Measurements from ENCODE around the gene CCNO. TPM values are rescaled to one million over a fixed set of nuclear protein-coding genes. Genes with fewer than 3 reads are reported as not detected.

The CCNO gene, protein sequence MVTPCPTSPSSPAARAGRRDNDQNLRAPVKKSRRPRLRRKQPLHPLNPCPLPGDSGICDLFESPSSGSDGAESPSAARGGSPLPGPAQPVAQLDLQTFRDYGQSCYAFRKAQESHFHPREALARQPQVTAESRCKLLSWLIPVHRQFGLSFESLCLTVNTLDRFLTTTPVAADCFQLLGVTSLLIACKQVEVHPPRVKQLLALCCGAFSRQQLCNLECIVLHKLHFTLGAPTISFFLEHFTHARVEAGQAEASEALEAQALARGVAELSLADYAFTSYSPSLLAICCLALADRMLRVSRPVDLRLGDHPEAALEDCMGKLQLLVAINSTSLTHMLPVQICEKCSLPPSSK
- total RNA-seq (2014; rRNA removed; shearing (Covaris generic)), result 12.4 and 13.0 TPM in 2 replicates

DNA sequence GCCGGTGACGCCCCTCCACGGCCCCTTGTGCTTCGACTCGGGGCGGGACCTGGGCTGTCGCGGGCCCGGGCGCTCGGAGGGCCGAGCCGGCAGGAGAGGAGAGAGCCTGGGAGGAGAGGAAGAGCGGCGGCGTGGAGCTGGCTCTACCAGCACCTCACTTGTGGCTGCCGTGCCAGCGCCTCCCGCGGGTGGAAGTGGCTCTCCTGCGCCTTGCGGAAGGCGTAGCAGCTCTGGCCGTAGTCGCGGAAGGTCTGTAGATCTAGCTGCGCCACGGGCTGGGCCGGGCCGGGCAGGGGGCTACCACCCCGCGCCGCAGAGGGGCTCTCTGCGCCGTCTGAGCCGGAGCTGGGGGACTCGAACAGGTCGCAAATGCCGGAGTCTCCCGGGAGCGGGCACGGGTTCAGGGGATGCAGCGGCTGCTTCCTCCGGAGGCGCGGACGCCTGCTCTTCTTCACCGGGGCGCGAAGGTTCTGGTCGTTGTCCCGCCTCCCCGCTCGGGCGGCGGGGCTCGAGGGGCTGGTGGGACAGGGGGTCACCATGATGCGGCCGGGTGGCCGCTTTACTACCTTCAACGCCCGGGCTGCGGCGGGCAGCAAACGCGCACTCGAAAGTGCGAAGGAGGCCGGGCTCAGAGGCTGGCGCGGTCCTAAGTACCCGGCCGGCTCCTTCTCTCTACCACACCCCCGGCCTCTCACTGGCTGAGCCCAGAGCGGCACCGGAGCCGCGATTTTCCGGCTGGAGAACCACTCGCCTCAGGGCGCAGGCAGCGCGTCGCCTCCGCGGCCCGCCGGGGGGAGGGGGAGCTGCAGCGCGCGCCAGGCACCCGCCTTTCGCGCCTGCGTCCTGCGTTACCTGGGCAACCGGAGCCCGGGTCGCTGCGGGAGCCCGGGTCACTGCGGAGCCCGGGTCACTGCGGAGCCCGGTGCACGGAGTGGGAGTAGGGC lies at the start of gene CCNO:
Gene CCNO, minus strand, starts transcription at position 624 of the 944 bp plus-strand sequence. Its CDS starts 85 bp downstream, at position 539.
- DNase-seq (ENCODE audit: low spot score), result peak; percentile 90

DNA sequence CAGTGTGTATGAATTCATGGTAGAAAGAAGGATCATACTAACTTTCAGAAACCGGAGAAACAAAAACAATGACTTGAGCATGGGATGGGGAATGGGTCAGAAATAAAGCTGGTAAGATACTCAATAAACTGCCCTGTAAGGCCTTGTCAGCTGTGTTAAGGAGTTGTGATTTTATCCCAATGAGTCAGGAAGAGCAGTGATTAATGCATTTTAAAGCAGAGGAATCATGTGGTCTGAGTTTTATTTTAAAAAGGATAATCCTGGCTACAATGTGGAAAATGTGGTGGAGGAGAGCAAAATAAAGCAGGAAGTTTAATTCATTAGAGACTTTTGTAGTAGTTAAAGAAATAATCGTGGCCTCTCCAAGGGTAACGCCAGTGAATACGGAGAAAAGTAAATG lies 45.4 kb upstream of the CCNO start:
- DNase-seq (ENCODE audit: low spot score), result no peak

DNA sequence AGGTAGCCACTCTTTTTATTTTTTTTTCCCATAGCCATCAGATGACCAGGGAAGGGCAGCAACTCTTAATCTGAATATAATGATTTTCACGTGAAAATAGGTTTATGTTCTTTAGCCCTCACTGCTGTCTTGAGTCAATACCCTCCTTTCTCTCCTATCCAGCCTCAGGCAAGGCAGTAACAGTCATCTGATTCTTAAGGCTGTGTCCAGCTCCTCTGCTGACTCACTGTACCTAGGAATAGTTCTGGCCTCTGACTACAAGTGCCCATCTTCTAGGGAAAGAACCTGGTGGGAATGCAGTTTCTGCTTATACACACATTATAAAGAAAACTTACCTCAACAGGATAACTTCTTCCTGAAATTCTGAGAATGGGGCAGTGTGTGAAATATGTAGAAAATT lies 43.4 kb upstream of the CCNO start:
- no peak for DNase-seq (ENCODE audit: low spot score)

DNA sequence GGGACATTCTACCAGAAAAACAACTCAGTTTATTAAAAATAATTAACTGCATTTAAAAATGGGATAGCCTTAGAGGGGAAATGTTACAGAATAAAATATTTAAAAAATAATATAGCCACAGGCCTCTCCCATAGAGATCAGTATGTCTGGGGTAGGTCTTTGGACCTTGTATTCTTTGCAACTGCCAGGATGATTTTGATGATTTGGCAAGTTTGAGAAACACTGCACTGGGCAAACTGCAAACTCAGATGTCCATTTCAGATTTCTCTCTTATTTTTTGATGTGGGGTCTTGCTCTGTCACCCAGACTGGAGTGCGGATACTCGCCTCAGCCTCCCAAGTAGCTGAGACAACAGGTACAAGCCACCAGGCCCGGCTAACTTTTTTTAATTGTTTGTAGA lies 24.9 kb upstream of the CCNO start:
- no peak for DNase-seq (ENCODE audit: low spot score)

DNA sequence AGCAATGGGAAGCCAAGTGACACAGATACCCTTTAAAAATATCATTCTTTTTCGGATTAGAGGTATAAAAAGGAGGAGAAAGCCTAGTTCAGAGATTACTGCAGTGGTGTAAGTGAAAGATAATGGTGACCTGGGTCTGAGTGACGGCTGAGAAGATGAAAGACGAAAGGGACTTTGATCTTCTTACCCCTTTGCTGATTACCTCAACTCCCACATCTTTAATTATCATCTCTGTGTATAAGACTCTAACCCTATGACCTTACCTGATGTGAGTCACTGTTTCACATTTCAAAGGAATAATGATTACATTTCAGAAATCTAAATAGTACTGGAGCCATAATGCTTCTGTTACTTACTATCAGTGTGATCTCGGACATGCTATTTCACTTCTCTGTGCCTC lies 21.4 kb upstream of the CCNO start:
- no peak for DNase-seq (ENCODE audit: low spot score)

DNA sequence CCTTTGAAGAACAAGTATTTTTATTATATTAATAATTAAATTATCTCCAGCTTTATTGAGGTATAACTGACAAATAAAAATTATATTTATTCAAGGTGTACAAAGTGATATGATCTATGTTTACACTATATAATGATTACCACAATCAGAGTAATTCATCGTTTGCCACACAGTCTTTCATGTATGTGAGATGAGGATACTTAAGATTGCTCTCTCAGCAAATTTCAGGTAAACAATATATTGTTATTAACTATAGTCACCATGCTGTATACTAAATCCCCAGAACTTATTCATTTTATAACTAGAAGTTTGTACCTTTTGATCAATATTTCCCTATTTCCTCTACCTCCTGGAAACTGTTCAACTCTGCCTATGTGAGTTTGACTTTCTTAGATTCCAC lies 16.7 kb upstream of the CCNO start:
- no peak for DNase-seq (ENCODE audit: low spot score)

DNA sequence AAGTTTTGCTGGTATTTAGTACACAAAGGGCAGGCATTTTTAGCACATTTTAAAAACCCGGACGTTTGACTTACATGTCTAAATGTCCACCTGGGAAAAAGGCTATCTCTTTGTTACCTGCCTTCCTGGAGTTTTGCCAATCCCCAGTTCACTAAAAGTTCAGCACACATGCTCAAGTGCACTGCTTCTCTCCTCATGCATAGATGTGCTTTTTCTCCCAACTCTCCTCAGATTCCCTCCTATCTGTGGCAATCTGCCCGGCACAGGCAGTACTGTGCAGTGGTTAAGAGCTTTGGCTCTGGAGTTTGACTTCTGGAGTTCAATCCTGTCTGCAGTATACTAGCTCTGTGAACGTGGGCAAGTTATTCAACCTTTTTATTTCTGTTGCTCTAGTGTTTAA lies 8.3 kb upstream of the CCNO start:
- DNase-seq (ENCODE audit: low spot score), result peak; percentile 71

DNA sequence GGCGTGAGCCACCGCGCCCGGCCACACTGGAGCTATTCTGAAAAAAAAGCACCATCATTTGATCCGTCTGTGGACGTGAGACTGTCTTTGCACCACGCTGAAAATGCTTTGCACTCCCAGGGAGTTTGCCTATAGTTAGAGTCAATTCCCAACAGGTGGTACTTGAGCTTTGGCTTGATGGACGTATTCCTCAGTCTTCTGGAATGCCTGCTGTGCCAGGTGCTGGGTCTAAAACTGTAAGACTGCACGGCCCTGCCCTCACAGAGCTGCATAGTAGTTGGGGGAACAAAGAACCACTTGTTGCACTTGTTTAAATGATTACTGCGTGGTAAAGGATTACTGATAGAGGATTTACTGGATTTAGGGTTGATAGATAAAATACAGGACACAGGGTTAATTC lies 3.4 kb upstream of the CCNO start:
- DNase-seq (ENCODE audit: low spot score), result no peak

DNA sequence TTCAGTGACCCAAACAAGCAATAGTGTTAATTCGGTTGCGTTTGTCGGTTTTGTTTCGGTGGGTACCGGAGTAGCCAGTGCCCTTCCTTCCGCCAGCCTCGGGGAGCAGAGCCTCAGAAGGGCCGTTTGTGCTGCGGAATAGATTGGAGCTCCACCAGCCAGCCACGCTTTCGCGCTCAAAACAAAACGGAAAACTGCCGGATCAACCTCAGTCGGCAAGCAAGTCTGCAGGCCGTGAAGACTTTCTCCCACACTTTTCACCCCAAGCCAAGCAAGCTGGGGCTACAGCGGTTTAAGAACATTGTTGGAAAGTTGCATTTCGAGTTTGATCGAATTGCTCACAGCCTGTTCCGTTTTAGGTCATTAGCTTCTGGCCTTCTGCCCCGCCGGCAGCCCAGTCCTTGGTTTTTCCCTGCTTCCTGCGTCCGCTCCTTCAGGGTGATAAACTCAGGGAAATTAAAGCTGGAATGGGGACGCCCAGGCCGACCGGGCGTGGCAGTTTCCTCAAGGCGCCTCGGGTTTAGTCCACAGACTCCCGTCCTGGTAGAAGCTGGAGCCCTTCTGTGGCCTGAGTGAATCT lies 803 bp upstream of the CCNO start:
- peak; percentile 78 for DNase-seq (ENCODE audit: low spot score)

DNA sequence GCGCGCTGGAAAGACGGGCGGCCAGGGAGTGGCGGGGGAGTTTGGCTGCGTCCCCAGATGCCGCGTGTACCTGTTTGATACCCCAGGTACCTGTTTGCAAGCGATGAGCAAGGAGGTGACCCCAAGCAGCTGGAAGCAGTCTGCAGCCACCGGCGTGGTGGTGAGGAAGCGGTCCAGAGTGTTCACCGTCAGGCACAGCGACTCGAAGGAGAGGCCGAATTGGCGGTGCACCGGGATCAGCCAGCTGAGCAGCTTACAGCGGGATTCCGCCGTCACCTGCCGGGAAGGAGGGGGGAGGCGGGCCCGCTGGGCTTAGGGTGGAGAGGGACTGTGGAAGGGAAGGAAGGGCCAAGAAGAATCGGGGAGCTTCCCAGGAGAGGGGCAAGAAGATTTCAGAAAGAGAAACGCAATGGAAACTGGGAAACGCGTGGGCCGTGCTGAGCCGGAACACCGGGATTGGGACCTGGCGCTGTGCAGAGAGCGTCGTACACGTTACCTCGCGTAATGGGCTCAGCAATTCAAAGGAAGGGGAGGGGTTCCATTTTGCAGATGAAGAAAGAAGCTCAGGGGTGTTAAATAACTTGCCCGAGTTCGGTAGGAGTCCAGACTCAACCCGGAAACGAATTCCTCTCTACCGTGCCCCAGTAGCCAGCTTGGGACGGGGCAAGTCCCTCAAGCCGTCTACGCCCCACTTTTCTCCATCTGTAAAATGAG lies 980 bp downstream of the CCNO start:
- peak; percentile 75 for DNase-seq (ENCODE audit: low spot score)

DNA sequence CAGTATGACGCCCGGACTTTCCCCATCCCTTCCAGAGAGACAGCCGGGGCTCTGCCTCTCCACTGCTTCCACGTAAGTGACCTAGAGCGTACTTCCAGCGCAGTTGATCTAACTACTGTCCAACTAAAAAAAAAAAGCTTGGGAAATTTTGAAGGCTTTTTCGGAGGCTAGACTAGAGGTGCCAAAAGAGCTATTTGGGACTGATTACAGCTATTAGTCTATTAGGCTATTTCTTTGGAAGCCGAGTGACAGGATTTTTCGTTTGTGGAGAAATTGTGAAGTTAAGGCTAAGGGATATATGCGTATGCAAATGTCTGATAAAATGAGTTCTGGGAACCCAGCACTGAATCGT lies 1.5 kb downstream of the CCNO start:
- DNase-seq (ENCODE audit: low spot score), result peak; percentile 47

DNA sequence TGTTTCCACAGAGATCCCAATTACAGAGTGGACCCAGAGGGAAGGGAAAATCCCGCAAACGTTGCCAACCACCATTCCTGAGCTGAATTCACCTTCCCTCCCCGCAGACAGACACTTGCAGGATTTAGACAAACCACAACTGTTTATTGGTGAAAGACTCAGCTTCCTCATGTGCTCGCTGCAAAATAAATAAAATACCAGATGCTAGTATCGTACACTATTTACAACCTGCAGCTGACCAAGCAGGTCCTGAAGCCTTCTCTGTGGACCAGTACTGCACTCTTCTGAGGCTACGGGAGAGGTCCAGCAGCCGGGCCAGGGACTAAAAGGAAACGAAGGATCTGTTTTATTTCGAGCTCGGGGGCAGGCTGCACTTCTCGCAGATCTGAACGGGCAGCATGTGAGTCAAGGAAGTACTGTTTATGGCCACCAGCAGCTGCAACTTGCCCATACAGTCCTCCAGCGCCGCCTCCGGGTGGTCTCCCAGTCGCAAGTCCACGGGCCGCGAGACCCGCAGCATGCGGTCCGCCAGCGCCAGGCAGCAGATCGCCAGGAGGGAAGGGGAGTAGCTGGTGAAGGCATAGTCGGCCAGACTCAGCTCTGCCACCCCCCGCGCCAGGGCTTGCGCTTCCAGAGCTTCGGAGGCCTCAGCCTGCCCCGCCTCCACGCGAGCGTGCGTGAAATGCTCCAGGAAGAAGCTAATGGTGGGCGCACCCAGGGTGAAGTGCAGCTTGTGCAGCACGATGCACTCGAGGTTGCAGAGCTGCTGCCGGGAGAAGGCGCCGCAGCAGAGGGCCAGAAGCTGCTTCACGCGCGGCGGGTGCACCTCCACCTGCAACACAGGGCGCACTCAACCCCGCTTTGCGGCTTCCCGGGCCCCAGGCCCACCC lies 2.1 kb downstream of the CCNO start:
- DNase-seq (ENCODE audit: low spot score), result peak; percentile 50

DNA sequence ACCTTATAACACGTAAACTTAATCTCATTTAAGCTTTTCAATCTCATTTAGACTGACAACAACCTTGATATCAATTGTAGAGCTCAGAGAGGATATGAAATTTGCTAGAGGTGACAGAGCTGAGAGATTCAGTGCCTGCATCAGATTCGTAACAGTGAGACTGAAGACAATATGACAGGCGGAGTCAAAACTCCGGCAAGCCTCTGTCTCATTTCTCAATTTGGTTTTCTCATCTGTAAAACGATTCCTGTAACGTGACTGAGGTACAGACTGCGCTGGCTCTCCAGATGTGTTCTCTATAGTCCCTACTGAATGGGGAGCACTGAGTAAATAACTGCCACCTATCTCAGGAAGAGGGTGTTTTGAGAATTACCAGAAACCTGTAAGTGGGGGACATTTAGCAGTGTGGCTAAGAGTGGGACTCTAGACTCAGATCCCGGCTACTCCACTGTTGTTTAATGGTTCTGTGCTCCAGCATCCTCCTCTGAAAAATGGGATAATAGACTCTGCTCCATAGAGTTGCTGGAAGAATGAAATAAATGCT lies 3.2 kb downstream of the CCNO start:
- DNase-seq (ENCODE audit: low spot score), result no peak

DNA sequence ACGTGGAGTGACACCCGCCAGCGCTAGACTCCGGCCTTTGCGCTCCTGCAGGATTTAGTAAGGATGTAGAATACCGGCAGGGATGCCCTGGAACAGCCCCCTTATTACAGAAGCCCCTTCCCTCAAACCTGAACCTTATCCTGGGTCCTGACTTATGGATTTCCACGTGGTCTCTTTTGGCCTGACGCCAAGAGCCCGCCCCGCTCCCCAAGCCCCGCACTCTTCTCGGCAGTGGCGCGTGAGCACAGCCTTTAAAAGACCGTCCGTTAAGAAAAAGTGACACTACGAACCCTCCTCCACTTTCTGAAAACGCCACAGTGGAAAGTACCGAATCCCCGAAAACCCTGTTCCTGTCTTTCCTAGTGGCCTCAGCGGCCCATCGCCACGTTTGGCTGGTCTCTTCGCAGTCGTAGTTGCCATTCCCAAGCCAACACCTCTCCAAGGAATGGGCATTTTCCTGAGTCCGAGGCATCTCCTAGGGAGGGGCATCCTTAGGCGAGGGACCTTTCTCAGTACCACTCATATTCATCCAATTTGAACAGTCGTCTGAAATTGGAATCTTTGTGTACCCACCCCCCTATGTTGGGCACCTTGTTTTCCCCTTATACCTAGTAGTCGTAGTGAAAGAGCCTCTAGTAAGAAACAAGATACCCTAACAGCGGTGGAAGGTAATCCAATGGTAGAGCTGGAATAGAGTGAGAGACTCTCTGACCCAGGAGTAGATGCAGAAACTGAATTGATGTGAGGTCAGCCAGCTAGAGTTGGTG lies 5.6 kb downstream of the CCNO start:
- no peak for DNase-seq (ENCODE audit: low spot score)

DNA sequence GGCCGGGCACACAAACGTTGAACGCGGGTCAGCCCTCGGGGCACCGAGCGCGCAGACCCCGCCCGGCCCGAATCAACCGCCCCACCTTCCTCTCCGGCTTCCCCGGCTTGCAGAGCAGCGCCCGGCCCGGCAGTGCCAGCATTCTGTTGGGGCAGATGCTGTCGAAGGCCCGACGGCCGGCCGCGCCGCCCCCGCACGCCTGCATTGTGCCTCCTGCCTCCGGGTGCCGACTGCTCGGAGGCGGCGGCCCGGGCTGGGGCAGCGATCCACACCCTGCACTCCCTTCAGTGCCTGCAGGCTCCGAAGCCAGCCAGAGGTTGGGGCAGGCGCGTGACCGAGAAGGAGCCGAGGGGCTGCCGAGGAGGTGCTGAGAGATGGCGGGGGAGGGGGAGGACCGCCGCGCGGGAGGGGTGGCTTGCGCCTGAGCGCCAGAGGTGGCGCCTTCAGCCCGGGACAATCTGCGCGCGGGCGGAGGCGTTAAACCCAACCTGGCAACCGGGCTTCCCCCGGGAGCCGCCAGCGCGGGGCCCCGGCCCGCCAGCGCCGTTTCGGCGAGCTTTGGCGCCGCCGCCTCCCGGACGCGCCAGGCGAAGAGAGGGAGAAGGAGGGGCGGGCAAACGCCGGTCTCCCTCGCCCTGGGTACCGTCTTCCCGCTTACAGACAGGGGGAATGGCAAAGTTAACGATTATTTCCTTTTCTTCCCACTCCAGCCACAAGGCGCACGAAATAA lies 6.3 kb downstream of the CCNO start, which contains the start of gene MCIDAS:
Gene MCIDAS, minus strand, starts transcription at position 382 of the 730 bp plus-strand sequence. Its CDS starts 177 bp downstream, at position 205.
- peak; percentile 89 for DNase-seq (ENCODE audit: low spot score)

DNA sequence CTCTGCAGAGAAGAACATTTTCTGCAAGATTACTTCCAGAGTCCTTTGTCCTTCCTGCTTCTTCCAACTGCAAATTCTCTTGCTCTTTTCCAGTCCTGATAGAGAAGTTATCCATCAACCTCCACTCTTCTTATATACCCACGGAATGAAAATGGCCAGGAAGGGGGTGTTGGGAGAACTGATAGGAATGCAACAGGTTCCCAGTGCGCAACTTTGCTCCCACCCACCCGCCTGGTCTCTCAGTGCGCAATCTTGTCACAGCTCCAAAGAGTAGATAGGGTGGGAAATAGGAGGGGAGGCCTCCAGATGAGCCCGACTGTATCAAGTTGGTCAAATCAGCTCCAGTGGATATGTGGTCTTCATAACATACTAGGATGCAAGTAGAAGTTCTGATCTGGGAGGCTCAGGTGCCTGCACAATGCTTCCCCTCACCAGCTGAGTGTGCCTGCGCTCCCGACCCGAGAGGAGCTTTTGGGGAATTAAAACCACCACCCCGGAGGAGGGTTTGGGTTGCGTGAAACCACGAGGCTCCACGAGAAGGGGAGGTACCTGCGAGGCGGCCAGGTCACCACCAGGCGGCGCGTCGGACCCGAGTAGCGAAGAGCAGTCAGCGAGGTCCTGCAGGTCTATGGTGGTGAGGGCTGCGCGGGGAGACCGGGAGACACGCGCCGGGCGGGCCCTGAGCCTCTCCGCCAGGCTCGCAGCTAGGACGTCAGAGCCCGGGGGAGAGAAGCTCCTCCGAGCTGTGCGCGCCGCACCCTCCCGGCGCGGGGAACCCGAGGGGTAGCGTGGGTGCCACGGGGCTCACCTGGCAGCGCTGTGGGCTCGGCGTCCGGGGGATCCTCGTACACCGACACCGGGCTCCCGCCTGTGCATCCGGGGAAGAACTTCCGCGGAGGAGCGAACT lies 7.1 kb downstream of the CCNO start:
- DNase-seq (ENCODE audit: low spot score), result peak; percentile 83

DNA sequence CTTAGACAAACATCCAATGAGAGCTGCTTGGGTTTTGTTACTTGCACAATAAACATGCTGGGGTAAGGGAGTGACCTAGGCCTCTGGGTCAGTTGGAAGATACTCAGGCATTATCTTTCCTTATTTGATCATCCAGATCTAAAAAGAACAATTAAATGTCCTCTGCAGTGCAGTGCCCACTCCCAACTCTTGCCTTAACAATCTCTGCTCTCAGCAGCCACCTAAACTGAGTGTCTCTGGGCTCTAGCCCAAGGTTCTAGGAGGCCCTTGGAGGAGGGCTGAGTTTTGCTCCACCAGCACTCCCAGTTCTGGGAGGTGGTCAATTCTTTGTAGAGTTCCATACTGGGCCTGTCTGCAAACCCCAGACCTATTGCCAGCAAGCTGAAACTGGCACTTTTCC lies 8.1 kb downstream of the CCNO start:
- no peak for DNase-seq (ENCODE audit: low spot score)

DNA sequence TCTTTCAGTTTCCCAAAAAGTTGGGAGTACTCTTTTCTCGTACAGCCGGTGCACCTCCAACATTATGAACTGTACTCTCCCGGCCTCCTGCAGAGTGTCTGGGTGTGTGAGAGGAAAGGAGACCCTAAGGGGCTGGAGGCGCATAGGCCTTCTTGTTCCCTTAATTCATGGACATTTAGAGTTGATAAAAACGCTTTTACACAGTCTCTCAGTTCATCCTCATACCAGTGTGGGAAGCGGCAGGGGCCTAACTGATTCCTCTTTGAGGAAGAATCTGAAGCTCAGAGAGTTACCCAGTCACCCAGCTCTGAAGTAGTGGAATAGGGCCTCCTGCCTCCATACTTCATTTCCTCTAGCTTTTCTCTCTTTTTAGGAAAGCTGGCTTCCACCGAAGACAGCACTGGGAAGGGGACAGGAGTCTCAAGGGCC lies 9.6 kb downstream of the CCNO start:
- no peak for DNase-seq (ENCODE audit: low spot score)
